ENCODE results near the gene BROX. TPM values are rescaled to one million over a fixed set of nuclear protein-coding genes. Genes with fewer than 3 reads are reported as not detected.

Gene BROX
- total RNA-seq, 3 donors from 2014 or later = 38.3 to 85.2 (median 45.6) TPM

- Histone ChIP-seq H3K27me3 (no peaks in the 10 kb centered on the region), H3K27ac (no peak overlapping the region), H3K9me3 (no peaks in the 10 kb centered on the region), H3K4me1 (no peaks in the 10 kb centered on the region), H3K4me3 (no peak overlapping the region), H3K36me3 (no peaks in the 10 kb centered on the region)
- TF ChIP-seq POLR2A (IDR thresholded peaks at IDR 0.05) (no peak), CTCF (IDR thresholded peaks at IDR 0.05) (no peak), POLR2AphosphoS5 (IDR thresholded peaks at IDR 0.05) (no peak)
- no peak for DNase-seq (ENCODE audit: low spot score in 2 of 2)
- intact Hi-C loops (cut with DNase I; ENCODE audit: low total_unique reads) = no loop called here
Observed at GRCh38 chr1:222784371-222784770, 72.0 kb downstream of the BROX start.

Other genes starting within 250 kb of the BROX start
- gene HHIPL2, start 164.5 kb upstream of the BROX start, total RNA-seq = under 1 TPM in 2 of 3 donors, not detected in 1; 0.59 to 0.98 TPM
- 10 to 100 TPM in 1 of 3 donors, 1 to 10 TPM in 2; 3.2 to 10.7 (median 6.9) TPM for gene TAF1A, start 122.6 kb upstream of the BROX start, total RNA-seq
- 100 to 1,000 TPM in 1 of 3 donors, 10 to 100 TPM in 2; 54.4 to 101 (median 55.7) TPM for gene MIA3, start 94.5 kb upstream of the BROX start, total RNA-seq
- 10 to 100 TPM; 52.2 to 88.0 (median 58.3) TPM for gene AIDA, start 73 bp upstream of the BROX start, total RNA-seq
- 1 to 10 TPM; 1.4 to 2.3 (median 2.3) TPM for gene FAM177B, start 24.6 kb downstream of the BROX start, total RNA-seq
- gene DISP1, start 102.5 kb downstream of the BROX start, total RNA-seq = 10 to 100 TPM in 2 of 3 donors, 1 to 10 TPM in 1; 7.5 to 17.1 (median 10.5) TPM